ENCODE measurements around the gene MRPL40.

Gene MRPL40

GRCh38 chr22:19480789-19481188, 48.4 kb downstream of the MRPL40 start:
- DNase-seq (ENCODE audit: low read depth in 2 of 2), result no peak

GRCh38 chr22:19482297-19482696, 50.0 kb downstream of the MRPL40 start:
- no peak for DNase-seq (ENCODE audit: low read depth in 2 of 2)

- peak in 1 of 2 experiments; percentile 6 for DNase-seq (ENCODE audit: low read depth in 2 of 2)
Observed at GRCh38 chr22:19483481-19484244, 51.3 kb downstream of the MRPL40 start.
